ENCODE measurements around the gene RFESD.
A peak's percentile ranks its signal among the peaks of the same experiment; 100 is the strongest.

The RFESD gene

DNA sequence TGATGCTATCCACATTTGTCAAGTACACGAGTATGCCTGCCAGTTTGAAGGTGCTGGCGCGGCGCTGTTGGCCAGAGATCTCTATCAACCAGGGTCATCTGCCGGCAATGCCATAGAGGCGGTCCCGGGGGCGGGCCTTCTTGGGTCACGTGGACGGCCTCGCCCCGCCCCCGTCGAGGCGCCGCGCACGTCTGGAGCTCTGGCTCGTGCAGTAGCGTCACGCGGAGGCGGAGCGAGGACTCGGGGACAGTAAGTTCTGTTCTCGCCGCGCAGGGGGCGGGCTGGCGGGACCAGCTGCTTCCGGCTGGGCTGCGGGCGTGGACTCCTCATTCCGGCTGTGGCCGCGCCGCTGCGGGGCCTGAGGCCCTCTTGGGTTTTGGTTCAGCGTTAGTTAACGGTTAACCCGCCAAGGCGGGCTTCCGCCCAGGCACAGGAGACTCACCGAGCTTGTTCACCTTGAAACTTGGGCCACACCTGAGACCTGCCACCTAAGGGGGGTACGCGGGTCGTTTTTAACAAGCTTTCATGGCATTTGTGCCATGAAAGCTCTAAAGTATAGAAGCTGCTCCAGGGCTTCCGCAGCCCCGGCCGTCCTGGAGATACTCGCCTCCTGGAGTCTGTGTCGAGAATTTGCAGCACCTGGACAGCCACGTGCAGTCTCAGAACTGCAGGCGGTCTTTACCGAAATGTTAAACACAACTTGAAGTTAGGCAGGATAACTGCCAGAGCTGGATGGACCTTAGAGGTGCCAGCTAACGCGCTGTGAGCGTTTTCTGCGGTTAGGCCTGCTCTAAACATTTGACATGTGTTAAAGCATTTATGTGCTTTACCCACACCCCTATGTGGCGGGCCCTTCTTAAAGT lies at the start of gene RFESD:
TSS of gene RFESD (plus strand) at position 209 of the 863 bp plus-strand sequence. CDS start 5,495 bp downstream, outside the sequence.
- DNase-seq: peak; percentile 90

- DNase-seq: no peak
Measured at GRCh38 chr5:95599252-95599651, 47.3 kb upstream of the RFESD start.

GRCh38 chr5:95600557-95600956 lies 46.0 kb upstream of the RFESD start:
- no peak for DNase-seq

- no peak for DNase-seq
Measured at GRCh38 chr5:95605786-95606185, 40.8 kb upstream of the RFESD start.

GRCh38 chr5:95606419-95606818 lies 40.2 kb upstream of the RFESD start:
- no peak for DNase-seq

DNA sequence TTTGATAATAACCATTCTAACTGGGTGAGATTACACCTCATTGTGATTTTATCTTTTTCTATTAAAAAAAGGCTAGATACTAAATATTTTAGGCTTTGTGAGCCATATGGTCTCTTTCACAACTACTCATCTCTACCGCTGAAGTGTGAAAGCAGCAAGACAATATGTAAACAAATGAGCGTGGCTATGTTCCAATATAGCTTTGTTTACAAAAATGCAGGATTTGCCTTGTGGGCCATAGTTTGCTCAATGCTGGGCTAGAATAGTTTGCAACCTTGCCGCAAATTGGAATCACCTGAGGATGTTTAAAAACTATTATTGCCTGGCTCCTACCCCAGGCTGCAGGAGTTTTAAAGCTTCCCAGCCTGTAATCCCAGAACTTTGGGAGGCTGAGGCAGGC lies 36.9 kb upstream of the RFESD start:
- DNase-seq: no peak

DNA sequence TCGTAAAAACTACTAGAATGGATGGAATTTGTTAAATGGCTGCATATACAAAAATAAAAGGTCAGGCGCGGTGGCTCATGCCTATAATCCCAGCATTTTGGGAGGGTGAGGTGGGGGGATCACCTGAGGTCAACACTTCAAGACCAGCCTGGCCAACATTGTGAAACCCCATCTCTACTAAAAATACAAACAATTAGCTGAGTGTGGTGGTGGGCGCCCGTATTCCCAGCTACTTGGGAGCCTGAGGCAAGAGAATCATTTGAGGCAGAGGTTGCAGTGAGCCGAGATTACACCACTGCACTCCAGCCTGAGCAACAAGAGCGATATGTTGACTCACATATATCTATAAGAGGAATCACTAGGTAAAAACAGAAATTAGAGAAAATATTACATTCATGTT lies 36.0 kb upstream of the RFESD start:
- no peak for DNase-seq

GRCh38 chr5:95611396-95611795 lies 35.2 kb upstream of the RFESD start:
- no peak for DNase-seq

GRCh38 chr5:95613514-95613913 lies 33.1 kb upstream of the RFESD start:
- DNase-seq: no peak

DNA sequence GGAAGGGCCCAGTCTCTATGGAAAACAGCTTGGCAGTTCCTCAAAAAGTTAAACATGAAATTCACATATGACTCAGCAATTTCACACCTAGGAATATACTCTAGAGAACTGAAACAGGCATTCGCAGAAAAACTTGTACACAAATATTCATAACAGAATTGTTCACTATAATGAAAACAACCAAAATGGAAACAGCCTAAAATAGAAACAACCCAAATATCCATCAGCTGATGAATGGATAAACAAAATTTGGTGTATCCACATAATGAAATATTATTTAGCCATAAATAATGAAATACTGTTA lies 31.5 kb upstream of the RFESD start:
- DNase-seq: no peak

DNA sequence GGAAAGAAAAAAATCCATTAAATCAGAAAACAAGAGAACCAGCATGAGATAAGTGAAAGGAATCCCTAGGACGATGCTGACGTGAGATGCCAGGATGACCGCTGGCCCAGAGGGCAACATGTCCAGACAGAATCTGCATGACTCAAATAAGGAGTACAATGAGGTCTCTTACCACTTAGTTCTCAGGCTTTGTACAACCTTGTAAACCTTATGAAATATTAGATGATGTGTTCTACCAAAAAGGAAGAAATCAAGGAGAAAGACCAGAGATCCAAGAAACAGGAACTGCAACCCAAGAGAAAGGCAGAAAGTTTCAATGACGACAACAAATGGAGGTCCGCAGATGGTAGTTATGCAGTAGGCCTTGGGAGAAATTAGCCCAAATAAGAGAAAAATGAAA lies 29.5 kb upstream of the RFESD start:
- no peak for DNase-seq

DNA sequence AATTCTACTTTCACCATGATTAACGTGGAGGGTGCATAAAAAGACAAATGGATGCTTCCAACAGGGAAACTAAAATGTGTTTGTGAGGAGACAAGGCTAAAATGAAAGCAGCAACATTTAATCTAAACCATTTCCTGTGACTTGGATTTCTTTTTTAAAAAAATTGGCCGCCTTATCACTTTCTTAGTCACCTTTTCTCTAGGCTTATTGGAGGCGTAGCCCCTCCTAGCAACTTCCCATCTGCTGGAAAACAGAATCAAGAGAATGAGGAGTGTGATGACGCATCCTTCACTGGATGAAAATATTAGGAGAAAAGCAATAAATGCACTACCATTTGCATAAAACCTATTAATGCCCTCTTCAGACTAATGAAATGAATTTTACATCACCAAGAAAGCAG lies 27.5 kb upstream of the RFESD start:
- DNase-seq: no peak

GRCh38 chr5:95619514-95620029 lies 27.0 kb upstream of the RFESD start:
- DNase-seq: no peak

DNA sequence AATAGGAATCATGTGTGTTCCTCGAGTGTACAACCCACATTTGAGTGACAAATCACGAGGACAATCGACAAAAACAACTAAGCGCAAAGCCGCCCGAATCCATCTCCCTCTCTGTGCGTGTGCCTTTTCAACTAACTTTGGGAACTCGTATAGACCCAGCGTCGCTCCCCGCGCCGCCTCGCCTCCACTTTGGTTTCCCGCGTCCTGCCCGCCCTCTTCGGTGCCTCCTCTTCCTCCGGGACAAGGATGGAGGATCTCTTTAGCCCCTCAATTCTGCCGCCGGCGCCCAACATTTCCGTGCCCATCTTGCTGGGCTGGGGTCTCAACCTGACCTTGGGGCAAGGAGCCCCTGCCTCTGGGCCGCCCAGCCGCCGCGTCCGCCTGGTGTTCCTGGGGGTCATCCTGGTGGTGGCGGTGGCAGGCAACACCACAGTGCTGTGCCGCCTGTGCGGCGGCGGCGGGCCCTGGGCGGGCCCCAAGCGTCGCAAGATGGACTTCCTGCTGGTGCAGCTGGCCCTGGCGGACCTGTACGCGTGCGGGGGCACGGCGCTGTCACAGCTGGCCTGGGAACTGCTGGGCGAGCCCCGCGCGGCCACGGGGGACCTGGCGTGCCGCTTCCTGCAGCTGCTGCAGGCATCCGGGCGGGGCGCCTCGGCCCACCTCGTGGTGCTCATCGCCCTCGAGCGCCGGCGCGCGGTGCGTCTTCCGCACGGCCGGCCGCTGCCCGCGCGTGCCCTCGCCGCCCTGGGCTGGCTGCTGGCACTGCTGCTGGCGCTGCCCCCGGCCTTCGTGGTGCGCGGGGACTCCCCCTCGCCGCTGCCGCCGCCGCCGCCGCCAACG lies 26.3 kb upstream of the RFESD start, which contains the start of gene GPR150:
TSS of gene GPR150 (plus strand) at position 58 of the 840 bp plus-strand sequence. CDS start at position 247, 189 bp downstream.
- DNase-seq: peak; percentile 26

DNA sequence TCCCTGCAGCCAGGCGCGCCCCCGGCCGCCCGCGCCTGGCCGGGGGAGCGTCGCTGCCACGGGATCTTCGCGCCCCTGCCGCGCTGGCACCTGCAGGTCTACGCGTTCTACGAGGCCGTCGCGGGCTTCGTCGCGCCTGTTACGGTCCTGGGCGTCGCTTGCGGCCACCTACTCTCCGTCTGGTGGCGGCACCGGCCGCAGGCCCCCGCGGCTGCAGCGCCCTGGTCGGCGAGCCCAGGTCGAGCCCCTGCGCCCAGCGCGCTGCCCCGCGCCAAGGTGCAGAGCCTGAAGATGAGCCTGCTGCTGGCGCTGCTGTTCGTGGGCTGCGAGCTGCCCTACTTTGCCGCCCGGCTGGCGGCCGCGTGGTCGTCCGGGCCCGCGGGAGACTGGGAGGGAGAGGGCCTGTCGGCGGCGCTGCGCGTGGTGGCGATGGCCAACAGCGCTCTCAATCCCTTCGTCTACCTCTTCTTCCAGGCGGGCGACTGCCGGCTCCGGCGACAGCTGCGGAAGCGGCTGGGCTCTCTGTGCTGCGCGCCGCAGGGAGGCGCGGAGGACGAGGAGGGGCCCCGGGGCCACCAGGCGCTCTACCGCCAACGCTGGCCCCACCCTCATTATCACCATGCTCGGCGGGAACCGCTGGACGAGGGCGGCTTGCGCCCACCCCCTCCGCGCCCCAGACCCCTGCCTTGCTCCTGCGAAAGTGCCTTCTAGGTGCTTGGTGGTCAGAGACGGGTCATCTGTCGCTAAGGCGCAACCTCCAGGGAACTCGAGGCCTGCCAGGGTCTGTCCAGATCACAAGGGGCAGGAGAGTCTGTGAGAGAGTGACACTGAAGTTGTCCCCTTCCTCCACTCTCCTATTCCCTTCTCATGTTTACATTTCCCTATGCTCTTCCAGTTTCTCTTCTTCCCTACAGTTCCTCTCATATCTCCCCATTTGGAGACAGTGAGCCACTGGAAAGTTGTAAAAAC lies 25.4 kb upstream of the RFESD start:
- DNase-seq: no peak

DNA sequence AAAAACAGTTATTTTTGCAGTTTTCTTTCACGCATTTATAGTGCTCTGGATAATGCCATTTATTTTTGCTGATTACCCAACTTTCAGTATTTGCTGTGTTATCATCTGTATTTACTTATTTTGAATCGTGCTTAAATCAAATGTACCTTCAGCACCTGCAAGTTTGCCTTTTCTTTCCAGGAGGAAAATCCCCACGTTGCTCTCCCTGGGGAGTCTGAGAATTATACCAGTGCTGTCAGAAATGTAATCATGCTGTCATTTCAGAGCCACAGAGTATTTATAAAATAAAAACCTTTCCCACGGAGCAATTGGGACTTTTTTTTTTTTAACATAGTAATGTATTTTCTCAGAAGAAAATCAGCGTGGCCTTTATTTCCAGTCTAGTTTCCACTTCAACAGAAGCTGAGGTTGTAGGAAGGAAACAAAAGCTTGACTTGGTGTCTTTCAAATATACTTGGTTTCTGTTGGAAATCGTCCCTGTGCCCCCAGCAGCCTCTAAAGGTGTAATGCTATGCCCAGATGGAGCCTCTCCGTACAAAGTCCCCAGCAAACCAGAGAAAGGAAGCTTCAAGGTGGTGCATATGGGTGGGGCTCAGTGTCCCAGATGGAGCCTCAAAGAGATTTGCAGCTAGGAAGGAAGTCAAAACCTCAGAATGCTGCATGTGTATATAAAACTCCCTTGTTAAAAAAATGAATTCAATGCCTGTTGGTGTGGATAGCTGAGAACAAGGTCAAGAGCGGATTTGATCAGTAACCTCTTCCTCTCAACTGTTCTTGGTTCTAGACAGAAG lies 24.5 kb upstream of the RFESD start:
- DNase-seq: no peak

DNA sequence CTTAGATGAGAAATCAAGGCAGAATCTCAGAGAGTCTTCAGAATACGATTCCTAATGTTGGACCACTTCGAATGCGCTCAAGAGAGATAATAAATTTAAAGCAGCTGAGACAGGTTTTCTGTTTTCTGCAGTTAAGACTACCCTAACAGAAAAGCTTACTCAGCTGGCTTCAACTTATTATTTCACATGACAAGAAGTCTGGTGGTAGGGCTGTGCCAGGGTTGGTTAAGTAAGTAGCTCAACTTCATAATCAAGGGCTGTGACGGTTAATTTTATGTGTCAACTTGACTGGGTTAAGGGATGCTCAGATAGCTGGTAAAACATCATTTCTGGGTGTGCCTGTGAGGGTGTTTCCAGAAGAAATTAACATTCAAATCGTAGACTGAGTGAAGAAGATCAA lies 22.9 kb upstream of the RFESD start:
- no peak for DNase-seq

- no peak for DNase-seq
Measured at GRCh38 chr5:95624368-95624767, 22.2 kb upstream of the RFESD start.

DNA sequence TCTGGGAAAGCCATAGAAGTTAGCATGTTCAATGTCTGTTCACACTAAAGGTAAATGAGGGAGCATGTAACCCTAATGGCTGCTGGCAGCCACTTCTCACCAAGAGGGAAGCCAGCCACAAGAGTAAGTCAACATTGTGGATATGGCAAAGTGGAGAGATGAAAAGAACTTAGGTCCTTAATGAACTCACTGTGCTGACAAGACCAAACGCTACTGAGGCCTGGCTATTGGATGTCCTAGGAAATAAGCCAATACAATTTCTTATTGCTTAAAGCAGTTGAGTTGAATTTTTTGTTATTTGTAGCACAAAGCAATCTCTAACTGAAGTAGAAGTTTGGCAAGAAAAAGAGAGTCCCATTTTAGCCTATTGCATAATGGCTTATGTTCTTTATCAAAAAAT lies 19.9 kb upstream of the RFESD start:
- DNase-seq: no peak

- DNase-seq: no peak
Measured at GRCh38 chr5:95627971-95628810, 18.4 kb upstream of the RFESD start.

DNA sequence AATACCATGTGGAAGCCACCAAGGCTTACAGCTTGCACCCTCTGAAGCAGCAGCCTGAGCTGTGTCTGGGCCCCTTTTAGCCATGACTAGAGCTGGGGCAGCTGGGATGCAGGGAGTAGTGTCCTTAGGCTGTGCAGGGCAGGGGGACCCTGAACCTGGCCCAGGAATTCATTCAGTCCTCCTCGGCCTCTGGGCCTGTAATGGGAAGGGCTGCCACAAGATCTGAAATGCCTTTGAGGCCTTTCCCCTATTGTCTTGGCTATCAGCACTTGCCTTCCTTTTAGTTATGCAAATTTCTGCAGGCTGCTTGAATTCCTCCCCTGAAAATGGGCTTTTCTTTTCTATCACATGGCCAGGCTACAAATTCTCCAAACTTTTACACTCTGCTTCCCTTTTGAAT lies 17.6 kb upstream of the RFESD start:
- no peak for DNase-seq

Data from NCI-H2227 treated with DMSO at 0.1 percent for 48 hours (cell line).